OCI-LY1 (cell line): ENCODE results near the gene QRFP.

ENCODE experiments used
- H2AFZ ChIP-seq: fragments of 200-600 bp; sonication (generic), shearing (Covaris generic); 2 replicates; pipeline ENCODE4 v1.6.0; 2014; ENCODE audit warnings: antibody characterized with exemption, mild to moderate bottlenecking, low read length
- H3F3A ChIP-seq: fragments of 200-600 bp; sonication (generic), shearing (Covaris generic); 2 replicates; pipeline ENCODE4 v1.6.0; 2014; ENCODE audit warnings: mild to moderate bottlenecking, antibody characterized with exemption, low read length, moderate library complexity; ENCODE audit not compliant: insufficient read depth
- H3K27ac ChIP-seq: fragments of 200-600 bp; sonication (generic); 2 replicates; pipeline ENCODE4 v1.5.1; 2014; ENCODE audit warnings: low read length, mixed run types, mild to moderate bottlenecking, low read depth; ENCODE audit not compliant: poor library complexity, severe bottlenecking
- H3K27me3 ChIP-seq: fragments of 200-600 bp; sonication (generic); 2 replicates; pipeline ENCODE4 v1.6.0; 2014; ENCODE audit warnings: antibody characterized with exemption, mild to moderate bottlenecking, low read length, moderate library complexity; ENCODE audit not compliant: insufficient read depth
- H3K36me3 ChIP-seq: fragments of 200-600 bp; sonication (generic); 2 replicates; pipeline ENCODE4 v1.6.1; 2014; ENCODE audit warnings: mild to moderate bottlenecking, antibody characterized with exemption, low read length, moderate library complexity, mixed read lengths; ENCODE audit not compliant: insufficient read depth
- H3K4me1 ChIP-seq: fragments of 200-600 bp; sonication (generic); 2 replicates; pipeline ENCODE4 v1.5.1; 2014; ENCODE audit warnings: mild to moderate bottlenecking, low read length, moderate library complexity; ENCODE audit not compliant: insufficient read depth, severe bottlenecking
- H3K4me2 ChIP-seq: fragments of 200-600 bp; sonication (generic), shearing (Covaris generic); 2 replicates; pipeline ENCODE4 v1.6.1; 2014; ENCODE audit warnings: low read length
- H3K4me3 ChIP-seq: fragments of 200-600 bp; sonication (generic); 2 replicates; pipeline ENCODE4 v1.5.1; 2014; ENCODE audit warnings: low read length, low read depth, mild to moderate bottlenecking, mixed read lengths; ENCODE audit not compliant: poor library complexity, severe bottlenecking
- H3K79me2 ChIP-seq: fragments of 200-600 bp; shearing (Covaris generic); 2 replicates; pipeline ENCODE4 v1.6.1; 2016; ENCODE audit warnings: mixed run types, low read length, mixed read lengths; ENCODE audit not compliant: insufficient read depth
- H3K9ac ChIP-seq: fragments of 200-600 bp; sonication (generic), shearing (Covaris generic); 2 replicates; pipeline ENCODE4 v1.6.1; 2014; ENCODE audit warnings: mild to moderate bottlenecking, low read length, mixed read lengths
- H3K9me2 ChIP-seq: fragments of 200-600 bp; sonication (generic), shearing (Covaris generic); 2 replicates; pipeline ENCODE4 v1.6.1; 2014; ENCODE audit warnings: low read depth, mild to moderate bottlenecking, low read length, mixed read lengths
- H3K9me3 ChIP-seq: fragments of 200-600 bp; shearing (Covaris generic); 2 replicates; pipeline ENCODE4 v1.6.1; 2014; ENCODE audit warnings: low read length, mixed read lengths
- H4K20me1 ChIP-seq: fragments of 200-600 bp; sonication (generic), shearing (Covaris generic); 2 replicates; pipeline ENCODE4 v1.6.0; 2016; ENCODE audit warnings: mild to moderate bottlenecking, low read length; ENCODE audit not compliant: insufficient read depth
- EZH2 ChIP-seq: fragments of 200-600 bp; sonication (generic), shearing (Covaris generic); IDR thresholded peaks from 2 replicates; pipeline ENCODE4 v1.8.0; 2017; ENCODE audit warnings: borderline replicate concordance, mixed run types, mild to moderate bottlenecking, antibody characterized with exemption, low read length, moderate library complexity, mixed read lengths
- TF ChIP-seq, protein P1 (sequence below): fragments of 200-600 bp; sonication (generic), shearing (Covaris generic); IDR thresholded peaks from 2 replicates; pipeline ENCODE4 v1.5.1; 2017; ENCODE audit warnings: mild to moderate bottlenecking, antibody characterized with exemption, low read length, moderate library complexity, mixed read lengths

Gene QRFP

DNA sequence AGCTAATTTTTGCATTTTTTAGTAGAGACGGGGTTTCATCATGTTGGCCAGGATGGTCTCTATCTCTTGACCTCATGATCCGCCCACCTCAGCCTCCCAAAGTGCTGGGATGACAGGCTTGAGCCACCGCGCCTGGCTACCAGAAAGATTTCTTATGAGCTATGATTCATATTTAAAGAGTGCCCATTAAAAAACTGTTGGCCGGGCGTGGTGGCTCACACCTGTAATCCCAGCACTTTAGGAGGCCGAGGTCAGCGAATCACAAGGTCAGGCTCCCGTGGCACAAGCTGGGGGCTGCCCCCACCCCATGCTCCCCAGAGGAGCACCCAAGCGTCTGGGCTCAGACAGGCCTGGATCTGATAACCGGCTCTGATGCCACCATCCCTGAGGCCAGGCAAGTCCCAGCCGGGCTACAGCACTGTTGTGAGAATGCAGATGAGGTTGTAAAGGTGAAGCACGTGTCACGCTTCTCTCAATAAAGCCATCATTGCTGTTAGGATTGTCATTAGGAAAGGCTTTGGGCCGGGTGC is 13.9 kb downstream of the QRFP start:
- Histone ChIP-seq H3F3A (no peaks in the 10 kb centered on the region), H3K36me3 (peaks cover 20% of the 10 kb centered on the region; the same call in 1 of the 2 replicates), H3K9me3 (no peaks in the 10 kb centered on the region), H4K20me1 (no peaks in the 10 kb centered on the region), H3K9me2 (no peaks in the 10 kb centered on the region), H2AFZ (no peak overlapping the region), H3K27me3 (no peaks in the 10 kb centered on the region), H3K9ac (no peak overlapping the region), H3K4me3 (no peak overlapping the region), H3K79me2 (no peaks in the 10 kb centered on the region), H3K4me1 (no peaks in the 10 kb centered on the region), H3K4me2 (no peak overlapping the region), H3K27ac (no peak overlapping the region)
- TF ChIP-seq, protein P1, sequence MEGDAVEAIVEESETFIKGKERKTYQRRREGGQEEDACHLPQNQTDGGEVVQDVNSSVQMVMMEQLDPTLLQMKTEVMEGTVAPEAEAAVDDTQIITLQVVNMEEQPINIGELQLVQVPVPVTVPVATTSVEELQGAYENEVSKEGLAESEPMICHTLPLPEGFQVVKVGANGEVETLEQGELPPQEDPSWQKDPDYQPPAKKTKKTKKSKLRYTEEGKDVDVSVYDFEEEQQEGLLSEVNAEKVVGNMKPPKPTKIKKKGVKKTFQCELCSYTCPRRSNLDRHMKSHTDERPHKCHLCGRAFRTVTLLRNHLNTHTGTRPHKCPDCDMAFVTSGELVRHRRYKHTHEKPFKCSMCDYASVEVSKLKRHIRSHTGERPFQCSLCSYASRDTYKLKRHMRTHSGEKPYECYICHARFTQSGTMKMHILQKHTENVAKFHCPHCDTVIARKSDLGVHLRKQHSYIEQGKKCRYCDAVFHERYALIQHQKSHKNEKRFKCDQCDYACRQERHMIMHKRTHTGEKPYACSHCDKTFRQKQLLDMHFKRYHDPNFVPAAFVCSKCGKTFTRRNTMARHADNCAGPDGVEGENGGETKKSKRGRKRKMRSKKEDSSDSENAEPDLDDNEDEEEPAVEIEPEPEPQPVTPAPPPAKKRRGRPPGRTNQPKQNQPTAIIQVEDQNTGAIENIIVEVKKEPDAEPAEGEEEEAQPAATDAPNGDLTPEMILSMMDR: no peak
- no peak for TF ChIP-seq EZH2

DNA sequence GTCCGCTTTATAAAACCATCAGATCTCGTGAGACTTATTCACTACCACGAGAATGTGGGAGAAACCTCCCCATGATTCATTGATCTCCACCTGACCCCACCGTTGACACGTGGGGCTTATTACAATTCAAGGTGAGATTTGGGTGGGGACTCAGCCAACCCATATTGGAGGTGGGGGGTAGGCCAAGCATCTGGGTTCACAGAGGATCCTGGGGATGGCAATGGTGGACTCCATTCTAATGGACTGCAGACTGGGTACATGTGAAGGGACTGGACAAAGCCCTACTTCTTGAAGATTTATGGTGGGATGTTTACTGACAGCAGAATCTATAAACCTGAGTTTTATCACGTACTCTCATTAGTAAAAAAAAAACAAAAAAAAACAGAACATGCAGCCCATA is 15.1 kb downstream of the QRFP start:
- no peaks in the 10 kb centered on the region for H3K9me2 ChIP-seq
- H3K4me3 ChIP-seq: no peak overlapping the region
- TF ChIP-seq, protein P1: no peak
- no peak for TF ChIP-seq EZH2
- H3K27me3 ChIP-seq: no peaks in the 10 kb centered on the region
- peaks cover 20% of the 10 kb centered on the region; the same call in 1 of the 2 replicates for H3K36me3 ChIP-seq
- H3K79me2 ChIP-seq: no peaks in the 10 kb centered on the region
- H3F3A ChIP-seq: no peaks in the 10 kb centered on the region
- H2AFZ ChIP-seq: no peak overlapping the region
- H3K9ac ChIP-seq: no peak overlapping the region
- no peak overlapping the region for H3K27ac ChIP-seq
- H4K20me1 ChIP-seq: no peaks in the 10 kb centered on the region
- H3K4me1 ChIP-seq: no peaks in the 10 kb centered on the region
- H3K9me3 ChIP-seq: no peaks in the 10 kb centered on the region
- no peak overlapping the region for H3K4me2 ChIP-seq

DNA sequence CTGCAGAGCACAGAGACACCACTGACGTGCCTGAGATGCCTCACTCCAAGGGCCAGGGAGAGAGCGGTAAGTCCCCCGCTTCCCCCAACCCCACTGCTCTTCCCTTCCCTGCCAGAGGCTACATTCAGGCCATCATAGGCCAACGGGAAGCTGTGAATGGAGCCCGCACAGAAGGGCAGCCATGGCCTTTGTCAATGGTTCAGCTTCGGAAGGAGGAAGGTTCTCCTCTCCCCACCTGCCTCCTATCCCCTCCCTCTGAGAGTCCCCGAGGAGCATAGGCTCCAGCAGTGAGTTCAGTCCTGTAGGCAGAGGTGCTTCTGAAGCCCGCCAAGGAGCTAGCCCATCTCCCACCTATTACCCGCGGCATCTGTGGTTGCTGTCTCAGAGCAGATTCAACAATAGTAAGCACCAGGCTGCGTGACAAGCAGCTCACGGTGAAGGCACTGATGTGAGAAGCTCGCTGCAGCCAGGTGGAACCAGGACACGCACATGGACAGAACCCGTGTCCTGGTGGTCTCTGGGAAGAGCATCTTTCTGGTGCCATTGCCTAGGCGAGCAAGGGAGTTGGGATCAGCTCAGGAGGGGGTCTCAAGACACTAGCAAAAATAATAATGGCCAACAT is 15.9 kb downstream of the QRFP start:
- Histone ChIP-seq H3K79me2 (no peaks in the 10 kb centered on the region), H3K9ac (no peak overlapping the region), H4K20me1 (no peaks in the 10 kb centered on the region), H3K9me2 (no peaks in the 10 kb centered on the region), H3K36me3 (peaks cover 20% of the 10 kb centered on the region; the same call in 1 of the 2 replicates), H3K27me3 (no peaks in the 10 kb centered on the region), H2AFZ (no peak overlapping the region), H3K4me3 (no peak overlapping the region), H3K4me2 (no peak overlapping the region), H3K27ac (no peak overlapping the region), H3K9me3 (no peaks in the 10 kb centered on the region), H3F3A (no peaks in the 10 kb centered on the region), H3K4me1 (no peaks in the 10 kb centered on the region)
- TF ChIP-seq, protein P1: no peak
- TF ChIP-seq EZH2: no peak
